GM21360 (cell line): Measurements from ENCODE around the gene PKDCC.
A peak's percentile ranks its signal among the peaks of the same experiment; 100 is the strongest.

Source experiments
- ATAC-seq: cut with Tn5 transposase; IDR thresholded peaks from one replicate; pipeline ENCODE4 v1.9.1; 2021; ENCODE audit warnings: mild to moderate bottlenecking, moderate library complexity; ENCODE audit not compliant: unreplicated experiment

The PKDCC gene

DNA sequence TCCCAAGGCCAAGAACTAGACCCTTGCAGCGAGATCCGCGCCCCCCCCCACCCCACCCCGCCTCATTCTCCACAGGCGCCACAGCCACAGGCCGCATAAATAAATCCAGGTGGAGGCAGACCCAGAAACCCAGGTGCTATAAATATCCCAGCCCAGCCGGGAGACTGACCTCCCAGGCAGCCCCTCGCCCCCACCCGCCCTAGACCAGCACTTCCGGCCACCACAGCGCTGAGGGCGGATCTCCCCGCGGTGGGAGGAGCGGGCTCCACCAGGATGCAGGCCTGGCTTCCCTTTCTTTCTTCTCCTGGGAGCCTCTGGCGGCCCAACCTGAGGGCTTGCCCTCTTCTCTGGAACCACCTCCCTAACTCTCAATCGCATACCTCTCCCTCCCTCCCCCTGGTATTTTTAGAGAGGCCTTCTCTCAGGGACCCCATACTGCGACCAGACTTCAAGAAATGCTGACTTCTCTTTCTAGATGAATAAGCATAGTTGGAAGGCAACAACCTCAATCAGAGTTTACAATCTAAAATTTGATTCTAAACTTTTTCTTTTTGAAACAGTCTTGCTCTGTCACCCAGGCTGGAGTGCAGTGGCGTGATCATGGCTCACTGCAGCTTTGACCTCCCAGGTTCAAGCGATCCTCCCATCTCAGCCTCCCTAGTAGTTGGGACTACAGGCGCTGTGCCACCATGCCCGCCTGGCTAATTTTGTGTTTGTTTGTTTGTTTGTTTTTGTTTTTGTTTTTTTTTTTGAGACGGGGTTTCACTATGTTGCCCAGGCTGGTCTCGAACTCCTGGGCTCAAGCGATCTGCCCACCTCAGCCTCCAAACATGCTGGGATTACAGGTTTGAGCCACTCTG lies 55.0 kb downstream of the PKDCC start:
- peak; percentile 2 for ATAC-seq

- ATAC-seq: no peak
Measured at GRCh38 chr2:42103829-42104228, 56.0 kb downstream of the PKDCC start.

DNA sequence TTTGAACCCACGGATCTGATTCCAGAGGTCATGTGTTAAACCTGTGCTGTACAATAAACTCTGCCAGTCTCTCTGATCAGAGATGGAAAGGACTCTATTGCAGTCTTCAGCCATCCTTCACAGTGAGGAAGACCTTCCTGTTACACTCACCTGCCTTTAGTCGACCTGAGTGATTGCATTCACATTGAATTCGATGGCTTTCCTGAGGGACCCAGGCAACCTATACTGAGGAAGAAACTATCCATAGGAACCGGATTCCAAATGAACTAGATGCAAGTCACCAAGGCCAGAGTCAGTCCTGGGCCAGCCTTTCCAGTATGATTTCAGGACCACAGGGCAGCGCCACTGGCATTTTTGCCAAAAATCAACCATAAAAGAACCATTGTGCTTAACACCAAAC lies 56.8 kb downstream of the PKDCC start:
- ATAC-seq: no peak

- ATAC-seq: peak; percentile 36
Measured at GRCh38 chr2:42105330-42106256, 57.8 kb downstream of the PKDCC start.

- no peak for ATAC-seq
Measured at GRCh38 chr2:42106257-42106816, 58.5 kb downstream of the PKDCC start.

GRCh38 chr2:42107249-42108042 lies 59.6 kb downstream of the PKDCC start:
- ATAC-seq: no peak
